ENCODE measurements around the gene DDHD1.
"Not testable (repeated sequence)": the region's sequence is repeated elsewhere in the genome, so short reads cannot be mapped to it uniquely, and the experiment has no call there.

DDHD1 gene

DNA sequence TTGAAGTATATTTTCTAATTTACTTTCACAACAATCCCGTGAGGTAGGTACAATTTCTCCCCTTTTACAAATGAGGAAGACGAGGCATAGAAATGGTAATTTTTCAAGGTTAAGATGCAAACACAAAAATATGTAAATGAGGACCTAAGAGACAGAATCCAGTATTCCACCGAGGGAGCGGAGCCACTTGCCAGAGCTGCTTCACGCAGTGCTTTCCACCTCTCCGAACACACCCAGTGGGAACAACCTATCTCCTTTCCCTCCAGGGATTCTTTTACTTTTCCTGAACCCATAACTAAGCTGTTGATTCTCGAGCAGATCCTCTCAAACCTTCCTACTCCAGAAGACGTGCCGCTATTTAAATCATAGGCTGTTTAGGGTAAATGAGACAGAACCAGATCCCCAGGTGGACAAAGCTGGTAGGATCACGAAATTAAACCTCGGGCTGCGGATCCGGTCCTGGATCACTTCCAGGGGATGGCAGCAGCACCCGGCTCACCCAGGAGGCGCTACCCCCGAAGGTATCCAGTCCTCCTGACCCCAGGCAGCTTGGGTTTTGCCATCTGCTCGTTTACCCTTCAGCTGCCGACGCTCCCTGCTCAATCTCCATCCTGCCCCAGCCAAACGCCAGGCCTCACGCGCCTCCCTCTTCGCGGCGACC is 1.5 kb downstream of the DDHD1 start:
- DNase-seq = peak in 1 of 2 donors; percentile 27

DNA sequence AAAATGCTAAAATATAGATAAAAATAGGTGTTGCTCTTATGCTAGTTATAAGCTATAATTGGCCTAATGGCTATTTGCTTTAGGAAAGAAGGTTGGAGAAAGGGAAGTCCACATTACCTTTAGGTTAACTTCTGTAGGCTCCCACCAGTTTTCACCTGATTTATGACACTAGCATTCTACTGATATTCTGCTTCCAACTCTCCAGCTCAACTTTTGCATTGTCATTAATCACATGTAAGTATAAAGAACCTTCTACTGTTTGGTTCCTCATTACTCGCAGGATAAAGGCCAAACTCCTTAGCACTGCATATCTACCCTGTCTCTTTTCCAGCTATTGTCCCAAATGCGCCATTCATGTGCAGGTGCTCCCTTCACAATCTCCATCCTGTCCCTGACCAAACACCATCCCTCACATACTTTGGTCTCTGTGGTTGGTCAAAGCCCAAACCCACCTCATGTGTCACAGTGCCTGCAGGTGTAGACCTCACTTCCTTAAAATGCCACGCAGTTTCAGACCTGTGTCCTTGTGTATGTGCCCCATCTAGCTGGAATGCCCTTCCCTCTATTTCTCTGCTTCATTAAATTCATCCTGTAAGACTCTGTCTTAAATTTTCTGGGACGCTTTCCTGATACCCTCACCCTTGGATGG is 3.3 kb downstream of the DDHD1 start:
- no peak for DNase-seq

DNA sequence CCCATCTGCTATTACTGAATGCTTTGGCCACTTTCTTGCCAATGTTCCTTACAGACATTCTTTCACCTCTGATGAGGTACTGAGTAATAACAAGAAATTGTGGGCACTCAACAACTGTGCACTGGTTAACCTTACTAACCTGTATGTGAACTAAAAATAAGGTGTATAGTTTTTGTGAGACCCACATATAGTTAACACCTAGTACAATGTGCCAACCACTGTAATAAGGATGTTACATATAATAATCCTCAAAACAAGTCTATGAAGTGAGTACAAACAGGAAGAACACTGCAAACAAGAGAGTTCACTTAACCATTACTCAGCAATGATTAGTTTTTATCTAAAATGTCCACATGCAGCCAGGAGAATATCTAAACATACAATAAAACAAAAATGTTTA is 4.5 kb downstream of the DDHD1 start:
- DNase-seq = no peak

DNA sequence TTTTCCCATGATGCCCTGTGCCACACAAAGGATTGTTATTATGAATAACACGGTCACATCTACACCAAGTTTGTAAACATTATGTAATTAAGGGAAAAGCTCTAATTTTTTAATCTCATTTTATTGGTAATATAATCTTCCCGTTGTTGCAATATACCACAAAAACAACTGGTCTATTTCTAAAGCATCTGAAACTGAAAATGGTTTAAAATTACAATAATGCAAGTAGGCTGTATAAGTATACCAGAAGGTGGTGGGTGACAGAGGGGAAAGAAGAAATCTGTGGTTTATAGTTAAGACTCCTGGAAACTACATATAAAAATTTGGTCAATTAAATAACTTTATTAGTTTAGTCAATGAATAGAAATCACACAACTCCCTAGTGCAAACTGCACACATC is 5.2 kb downstream of the DDHD1 start:
- no peak for DNase-seq

DNA sequence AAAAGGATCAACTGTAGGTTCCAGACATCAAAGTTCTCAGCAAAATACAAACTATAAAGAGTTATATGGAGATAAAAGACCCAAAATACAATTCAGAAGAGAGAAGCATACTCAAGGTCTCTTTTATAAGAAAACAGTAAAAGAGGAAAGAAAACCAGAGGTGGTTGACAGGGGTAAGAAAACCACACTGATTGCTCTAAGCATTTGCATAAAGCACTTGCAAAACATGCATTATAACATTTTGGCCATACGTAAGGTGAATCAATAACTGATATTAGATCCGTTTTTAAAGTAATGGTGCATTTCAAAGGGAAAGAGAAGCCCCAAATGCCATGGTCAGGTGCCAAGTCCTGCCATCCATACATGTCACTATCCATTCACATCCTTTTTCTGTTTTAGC is 5.9 kb downstream of the DDHD1 start:
- no peak for DNase-seq

DNA sequence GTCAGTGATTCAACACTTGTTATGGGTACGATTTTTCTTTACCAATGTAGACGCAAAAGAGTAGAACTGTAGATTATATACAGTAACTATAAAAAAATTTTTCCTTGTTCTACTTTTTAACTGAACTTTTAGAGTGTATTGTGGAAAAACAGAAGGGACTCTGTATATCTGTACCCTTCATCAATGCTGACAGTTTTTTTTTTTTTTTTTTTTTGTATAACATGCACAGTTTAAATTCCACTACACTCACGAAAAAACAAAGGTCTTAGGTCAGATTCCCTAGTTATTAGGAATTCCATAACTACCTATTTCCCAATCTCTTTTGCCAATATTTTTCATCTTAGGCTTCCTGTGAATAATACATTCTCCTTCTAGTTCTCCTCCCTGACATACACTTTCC is 6.4 kb downstream of the DDHD1 start:
- no peak for DNase-seq

DNA sequence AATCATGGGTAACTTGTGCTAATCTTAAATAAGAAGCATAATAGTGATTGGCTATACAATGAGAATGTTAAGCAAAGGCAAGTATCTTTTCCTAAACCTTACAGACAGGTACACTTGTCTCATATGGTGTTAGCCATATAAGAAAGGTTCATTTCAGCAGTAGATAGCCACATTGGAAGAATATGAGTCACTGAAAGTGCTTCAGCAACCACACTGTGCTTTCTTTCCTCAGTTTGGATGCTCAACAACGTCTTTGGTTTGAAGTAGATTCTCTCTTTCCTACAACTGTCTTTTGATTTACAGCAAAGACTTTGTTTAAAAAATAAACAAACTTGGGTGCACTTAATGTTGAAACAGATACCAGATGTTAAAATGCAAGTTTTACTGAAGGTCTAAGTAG is 8.9 kb downstream of the DDHD1 start:
- DNase-seq = no peak

DNA sequence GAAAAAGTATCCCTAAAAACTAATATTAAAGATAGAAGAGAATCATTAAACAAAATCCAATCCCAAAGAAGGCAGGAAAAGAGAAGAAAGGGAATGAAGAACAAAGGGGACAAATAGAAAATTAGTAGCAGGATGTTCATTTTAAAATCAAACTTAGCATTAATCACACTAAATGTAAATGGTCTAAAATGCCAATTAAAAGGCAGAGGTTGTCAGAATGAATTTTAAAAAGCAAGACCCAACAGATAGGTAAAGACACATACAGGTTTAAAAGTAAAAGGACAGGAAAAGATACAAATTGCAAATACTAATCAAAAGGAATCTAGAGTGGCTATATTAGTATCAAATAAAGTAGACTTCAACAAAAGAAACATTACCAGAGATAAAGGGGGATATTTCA is 12.5 kb downstream of the DDHD1 start:
- DNase-seq = no peak

DNA sequence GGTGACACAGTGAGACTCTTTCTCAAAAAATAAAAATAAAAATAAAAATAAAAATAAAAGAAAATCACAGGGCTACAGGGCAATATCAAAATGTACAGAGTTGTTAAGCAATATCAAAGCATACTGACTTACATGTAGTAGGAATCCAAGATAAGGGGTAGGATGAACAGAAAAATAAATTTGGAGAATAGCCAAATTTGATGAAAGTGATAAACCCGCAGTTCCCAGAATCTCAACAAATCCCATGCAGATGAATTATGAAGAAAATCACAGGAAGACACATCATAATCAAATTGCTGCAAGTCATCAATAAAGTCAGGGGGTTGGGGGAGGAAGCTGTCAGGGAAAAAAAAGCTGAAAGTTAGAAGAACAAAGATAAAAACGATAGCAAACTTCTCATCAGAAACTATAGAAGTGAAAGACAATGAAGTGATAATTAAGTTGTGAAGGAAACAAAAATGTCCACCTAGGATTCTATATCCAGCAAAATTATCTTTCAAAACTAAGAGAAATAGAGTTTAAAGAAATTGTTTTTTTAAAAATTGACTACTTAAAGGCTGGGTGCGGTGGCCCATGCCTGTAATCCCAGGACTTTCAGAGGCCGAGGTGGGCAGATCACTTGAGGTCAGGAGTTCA is 15.4 kb downstream of the DDHD1 start:
- DNase-seq = no peak

DNA sequence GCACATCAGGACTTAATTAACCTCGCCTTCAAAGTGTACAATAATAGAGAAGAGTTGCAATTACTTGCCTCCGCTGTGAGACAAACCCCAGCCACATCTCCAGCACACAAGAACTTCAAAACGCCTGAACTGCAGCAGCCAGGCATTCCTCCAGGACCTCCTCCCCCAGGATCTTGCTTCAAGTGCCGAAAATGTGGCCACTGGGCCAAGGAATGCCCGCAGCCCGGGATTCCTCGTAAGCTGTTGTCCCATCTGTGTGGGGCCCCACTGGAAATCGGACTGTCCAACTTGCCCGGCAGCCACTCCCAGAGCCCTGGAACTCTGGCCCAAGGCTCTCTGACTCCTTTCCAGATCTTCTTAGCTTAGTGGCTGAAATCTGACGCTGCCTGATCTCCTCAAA is 22.6 kb downstream of the DDHD1 start:
- not testable (repeated sequence) for DNase-seq

DNA sequence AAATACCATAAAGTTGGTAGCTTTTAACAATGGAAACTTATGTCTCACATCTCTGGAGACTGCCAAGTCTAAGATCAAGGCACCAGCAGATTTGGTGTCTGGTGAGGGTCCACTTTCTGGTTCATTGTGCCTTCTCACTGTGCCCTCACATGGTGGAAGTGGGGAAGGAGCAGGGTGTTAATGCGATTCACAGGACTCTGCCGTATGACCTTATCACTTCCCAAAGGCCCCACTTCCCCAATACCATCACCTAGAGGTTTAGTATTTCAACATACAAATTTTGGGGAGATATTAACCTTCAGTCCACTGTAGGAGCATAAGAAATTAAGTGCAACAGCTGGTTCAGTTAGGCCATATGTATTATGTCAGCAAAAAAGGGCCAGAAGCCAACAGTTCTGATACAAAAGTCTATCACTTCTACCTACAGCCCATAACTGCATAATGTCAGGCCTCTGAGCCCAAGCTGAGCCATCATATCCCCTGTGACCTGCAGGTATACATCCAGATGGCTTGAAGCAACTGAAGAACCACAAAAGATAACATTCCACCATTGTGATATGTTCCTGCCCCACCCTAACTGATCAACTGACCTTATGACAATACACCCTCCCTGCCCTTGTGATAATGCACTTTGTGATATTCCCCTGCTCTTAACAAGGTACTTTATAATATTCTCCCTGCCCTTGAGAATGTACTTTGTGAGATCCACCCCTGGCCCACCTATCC is 24.7 kb downstream of the DDHD1 start:
- DNase-seq = no peak

DNA sequence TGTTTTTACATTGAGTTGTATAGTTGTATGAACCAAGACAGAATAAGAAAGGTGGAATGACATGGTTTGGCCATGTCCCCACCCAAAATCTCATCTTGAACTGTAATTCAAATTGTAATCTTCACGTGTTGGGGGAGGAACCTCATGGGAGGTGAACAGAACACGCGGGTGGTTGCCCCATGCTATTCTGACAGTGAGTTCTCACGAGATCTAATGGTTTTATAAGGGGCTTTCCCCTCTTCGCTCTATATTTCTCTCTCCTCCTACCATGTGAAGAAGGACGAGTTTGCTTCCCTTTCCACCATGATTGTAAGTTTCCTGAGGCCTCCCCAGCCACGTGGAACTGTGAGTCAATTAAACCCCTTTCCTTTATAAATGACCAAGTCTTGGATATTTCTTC is 25.3 kb downstream of the DDHD1 start:
- DNase-seq = no peak

DNA sequence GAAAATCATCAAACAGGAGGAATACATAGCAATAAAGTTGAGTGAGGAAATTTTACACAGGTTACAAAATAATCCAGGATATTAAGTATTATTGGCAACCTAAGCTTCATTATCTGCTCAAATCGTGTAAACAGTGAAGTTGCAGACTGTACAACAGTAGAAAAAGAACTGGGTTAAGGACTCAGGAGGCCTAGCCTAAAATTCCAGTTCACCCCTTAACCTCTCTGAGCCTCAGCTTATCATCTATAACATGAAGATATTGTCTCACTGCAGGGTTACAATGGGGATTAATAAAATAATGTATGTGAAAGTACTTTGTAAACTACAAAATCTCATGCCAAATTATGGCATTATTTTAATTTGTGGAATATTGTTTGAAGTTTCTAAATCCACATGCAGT is 26.0 kb downstream of the DDHD1 start:
- no peak for DNase-seq

DNA sequence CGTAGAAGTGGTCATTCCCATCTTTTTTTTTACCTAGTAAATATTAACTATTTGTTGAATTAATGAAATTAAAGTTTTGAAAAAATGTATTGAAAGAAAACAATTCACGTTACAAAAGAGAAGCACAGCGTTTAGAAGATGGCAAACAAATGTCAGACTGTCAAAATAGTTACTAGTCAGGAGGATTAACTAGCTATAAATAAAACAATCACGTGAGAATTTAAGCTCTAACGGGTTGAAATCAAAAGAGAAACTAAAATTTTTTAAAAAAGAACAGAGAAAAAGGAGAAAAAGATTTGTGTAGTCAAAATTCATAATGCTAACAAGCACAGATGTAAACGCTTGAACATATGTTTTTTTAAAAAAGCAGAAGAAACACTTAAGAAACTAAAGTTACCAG is 26.4 kb downstream of the DDHD1 start:
- DNase-seq = no peak

DNA sequence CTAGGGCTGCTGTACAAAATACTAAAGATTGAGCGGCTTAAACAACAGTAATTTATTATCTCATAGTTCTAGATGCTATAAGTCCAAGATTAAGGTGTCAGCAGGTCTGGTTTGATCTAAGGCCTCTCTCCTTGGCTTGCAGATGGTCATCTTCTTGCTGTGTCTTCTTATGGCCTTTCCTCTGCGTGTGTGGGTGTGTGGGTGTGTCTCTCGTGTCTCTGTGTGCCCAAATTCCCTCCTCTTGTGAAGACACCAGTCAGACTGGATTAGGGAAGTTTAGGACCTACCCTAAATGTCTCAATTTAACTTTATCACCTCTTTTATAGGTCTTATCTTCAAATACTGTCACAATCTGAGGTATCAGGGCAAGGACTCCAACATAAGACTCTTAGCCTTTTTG is 28.3 kb downstream of the DDHD1 start:
- no peak for DNase-seq

DNA sequence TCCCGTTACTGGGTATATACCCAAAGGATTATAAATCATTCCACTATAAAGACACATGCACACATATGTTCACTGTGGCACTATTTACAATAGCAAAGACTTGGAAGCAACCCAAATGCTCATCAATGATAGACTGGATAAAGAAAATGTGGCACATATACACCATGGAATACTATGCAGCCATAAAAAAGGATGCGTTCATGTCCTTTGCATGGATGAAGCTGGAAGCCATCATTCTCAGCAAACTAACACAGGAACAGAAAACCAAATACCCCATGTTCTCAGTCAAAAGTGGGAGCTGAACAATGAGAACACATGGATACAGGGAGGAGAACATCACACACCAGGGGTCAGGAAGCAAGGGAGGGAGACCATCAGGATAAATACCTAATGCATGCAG is 31.7 kb downstream of the DDHD1 start:
- DNase-seq = not testable (repeated sequence)

DNA sequence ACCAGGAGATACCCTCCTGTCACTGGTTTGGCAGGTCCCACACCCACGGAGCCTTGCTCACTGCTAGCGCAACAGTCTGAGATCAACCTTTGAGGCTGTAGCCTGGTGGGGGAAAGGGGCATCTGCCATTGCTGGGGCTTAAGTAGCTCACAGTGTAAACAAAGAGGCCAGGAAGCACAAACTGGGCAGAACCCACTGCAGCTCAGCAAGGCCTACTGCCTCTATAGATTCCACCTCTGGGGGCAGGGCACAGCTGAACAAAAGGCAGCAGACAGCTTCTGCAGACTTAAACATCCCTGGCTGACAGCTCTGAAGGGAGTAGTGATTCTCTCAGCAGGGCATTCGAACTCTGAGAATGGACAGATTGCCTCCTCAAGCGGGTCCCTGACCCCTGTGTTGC is 35.6 kb downstream of the DDHD1 start:
- not testable (repeated sequence) for DNase-seq

DNA sequence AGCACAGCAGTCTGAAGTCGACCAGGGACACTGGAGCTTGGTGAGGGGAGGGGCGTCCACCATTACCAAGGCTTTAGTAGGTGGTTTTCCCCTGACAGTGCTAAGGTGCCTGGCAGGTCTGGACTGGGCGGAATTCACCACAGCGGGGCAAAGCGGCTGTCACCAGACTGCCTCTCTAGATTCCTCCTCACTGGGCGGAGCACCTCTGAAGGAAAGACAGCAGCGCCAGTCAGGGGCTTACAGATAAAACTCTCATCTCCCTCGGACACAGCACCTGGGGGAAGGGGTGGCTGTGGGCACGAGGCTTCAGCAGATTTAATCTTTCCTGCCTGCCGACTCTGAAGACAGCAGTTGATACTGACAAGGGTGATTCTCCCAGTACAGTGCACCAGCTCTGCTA is 39.1 kb downstream of the DDHD1 start:
- no peak for DNase-seq

DNA sequence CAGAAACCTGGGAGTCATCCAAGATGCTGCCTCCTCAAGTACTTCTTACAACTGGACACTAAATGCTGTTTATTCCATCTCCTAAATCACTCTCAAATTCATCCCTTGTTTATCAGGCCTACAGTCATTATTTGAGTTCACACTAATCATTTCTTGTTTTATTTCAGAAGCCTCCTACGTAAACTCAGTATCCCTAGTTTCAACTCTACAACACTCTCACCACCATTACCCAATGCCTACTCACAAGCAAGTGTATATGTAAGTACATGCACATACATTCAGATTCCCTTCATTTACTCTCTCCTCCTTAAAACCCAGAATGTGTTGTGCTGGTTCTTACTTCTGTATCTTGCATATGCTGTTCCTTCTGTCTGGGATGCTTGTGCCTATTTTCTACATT is 43.0 kb downstream of the DDHD1 start:
- no peak for DNase-seq

DNA sequence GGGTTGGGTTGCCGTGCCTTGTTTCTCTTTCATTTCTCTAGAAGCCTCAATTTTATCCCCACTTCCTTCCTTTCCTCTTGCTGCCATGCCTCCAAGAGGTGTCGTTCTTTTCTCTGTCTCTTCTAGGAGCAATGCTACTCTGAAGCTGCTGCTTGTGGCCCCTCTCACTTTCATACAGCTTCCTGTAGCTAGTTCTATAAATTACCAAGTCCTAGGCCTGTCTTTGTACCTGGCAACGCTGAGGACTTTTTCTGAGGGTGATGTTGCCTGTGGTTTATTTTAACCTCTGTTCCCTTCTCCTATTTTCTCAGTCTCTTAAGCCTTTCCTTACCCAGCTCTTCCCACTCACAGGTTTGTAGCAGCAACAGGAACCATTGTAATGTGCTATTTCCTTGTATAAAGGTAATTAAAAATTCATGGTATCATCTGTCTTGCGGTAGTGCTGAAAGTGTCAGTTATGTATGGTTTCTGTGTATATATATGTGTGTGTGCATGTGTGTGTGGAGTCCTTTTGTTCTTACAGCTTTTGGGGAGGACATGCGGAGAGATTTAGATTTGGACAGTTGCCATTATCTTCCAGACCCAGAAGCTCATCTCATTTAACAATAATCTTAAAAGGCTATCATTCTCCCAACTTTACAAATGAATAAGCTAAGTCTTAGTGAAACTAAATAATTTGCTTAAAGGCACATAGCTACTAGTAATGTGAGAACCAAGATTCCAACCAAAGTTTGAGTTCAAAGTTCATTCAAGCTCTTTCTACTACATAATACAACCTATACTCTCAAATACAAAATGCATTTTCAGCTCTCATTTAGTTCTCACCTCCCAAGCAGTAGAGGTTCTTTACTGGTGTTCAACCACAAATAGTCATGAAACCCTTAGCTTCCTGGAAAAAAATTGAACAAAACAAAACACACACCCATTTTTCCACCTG is 43.8 kb downstream of the DDHD1 start:
- DNase-seq = peak; percentile 46 to 47

DNA sequence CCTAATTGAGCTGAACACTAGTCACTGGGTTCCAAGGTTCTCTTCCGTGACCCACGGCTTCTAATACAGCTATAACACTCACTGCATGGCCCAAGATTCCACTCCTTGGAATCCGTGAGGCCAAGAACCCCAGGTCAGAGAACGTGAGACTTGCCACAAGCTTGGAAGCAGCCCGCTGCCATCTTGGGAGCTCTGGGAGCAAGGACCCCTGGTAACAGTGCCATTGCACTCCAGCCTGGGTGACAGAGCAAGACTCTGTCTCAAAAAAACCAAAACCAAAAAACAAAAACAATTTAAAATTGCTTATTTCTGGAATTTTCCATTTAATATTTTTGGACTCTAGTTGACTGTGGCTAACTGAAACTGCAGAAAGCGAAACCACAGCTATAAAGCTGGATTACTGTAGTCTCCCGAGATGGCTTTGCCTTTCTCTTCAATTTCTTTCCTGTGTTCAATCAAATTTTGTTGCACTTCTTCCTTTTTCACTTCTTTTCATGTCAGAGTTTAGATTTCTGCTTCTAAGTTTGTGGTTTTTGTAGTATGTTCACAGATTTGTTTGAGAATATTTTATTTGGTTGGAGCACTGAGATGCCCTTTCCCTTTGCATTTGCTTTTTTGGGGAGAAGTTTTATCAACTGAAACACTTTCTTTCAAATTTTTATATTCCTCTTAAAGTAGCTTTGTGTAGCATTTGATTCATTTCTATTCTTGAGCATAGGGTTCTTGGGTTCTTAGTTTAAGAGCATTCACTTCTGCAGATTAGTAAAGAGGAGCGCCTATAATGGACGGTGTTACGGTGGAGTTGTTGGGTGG is 44.6 kb downstream of the DDHD1 start:
- DNase-seq = no peak

DNA sequence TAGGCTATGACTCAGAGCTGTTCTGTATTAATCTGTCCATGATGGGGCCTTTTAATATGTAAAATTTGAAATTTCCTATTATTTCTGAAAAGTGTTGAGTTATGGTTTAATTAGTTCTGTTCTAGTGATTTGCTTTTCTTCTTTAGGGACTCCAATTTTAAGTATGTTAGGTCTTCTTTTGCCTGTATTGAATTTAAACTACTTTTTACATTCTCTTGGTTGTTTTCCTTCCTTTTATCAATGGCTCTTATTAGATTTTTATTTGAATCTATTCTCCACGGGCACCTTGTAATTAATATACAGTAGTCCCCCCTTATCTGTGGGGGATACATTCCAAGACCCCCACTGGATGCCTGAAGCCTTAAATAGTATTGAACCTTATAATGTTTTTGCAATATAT is 46.4 kb downstream of the DDHD1 start:
- DNase-seq = no peak
